ENCODE data around the gene TFPI.

TFPI gene

DNA sequence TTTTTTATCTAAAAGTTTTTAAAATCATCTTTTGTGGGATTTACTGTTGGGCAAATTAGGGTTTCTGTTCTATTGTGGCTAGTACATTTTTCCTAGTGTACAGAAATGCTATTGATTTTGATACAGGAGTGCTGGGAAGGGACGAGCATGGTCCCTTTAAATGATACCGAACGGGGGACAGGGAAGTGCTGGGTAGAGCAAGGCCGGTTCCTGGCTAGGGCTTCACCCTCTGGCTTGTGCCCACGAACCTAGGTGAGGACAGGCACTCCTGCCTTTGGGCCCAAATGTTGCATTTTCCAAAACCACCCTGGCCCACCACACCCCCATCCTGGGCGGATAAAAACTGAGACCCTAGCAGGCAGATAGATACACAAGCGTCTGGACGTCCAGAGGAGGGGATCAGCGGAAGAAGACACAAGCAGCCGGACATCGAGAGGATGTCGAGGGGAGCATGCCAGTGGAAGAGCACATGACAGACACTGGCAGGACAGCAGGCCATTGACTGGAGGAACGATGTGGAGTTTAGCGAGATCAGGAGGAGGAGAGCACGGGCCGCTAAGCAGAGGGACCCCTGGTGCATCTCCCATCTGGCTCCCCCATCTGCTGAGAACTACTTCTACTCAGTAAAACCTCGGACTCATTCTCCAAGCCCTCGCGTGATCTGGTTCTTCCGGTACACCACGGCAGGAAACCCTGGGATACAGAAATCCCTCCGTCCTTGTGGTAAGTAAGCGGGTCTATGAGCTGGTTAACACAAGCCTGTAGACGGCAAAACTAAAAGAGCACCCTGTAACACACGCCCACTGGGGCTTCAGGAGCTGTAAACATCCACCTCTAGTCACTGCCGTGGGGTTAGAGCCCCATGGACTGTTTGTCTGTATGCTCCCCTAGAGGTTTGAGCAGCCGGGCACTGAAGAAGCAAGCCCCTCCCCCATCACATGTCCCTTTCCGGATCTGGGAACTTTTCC lies 92.7 kb downstream of the TFPI start:
- DNase-seq, result no peak

DNA sequence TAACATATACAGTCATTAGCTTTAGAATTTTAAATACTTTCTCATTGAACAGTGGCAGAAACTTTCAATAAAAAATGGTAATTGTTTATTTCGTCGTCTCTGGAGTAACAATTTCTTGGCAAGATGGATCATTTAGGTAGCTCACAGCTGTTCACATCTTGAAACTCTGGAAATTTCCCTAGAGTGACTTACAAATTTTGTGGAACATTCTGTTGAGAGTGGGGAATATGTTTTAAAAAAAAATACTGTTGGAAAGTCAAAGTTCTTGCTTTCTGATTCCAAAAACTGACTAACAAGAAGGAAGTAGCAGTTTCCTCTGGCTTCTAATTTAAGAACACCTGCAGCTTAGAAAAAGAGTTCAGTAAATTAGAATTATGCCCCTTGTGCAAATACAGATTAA lies 95.0 kb downstream of the TFPI start:
- no peak for DNase-seq

DNA sequence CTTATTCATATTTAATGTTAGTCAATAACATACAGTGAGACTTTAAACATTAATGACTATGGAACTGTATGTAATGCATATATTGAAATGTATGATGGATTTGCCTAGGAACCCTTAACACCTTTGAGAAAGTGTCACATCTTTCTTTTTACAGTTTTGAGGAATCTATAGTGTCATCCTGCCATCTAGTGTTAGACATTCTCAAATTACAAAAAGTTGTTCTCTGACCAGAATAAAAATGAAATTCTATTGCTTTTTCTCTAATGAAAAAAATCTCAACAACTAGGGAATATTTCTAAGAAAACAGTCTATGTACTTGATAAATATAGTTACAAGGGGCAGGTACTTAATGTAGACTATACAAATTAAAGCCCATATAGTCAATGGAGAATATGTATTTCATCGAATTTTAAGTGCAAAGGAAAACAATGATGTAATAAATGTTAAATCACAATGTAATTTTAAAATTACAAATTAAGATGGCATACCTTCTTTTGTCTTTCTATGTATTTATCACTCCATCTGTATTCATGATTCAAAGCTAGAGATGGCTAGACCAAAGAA lies 101.1 kb downstream of the TFPI start:
- peak; percentile 24 for DNase-seq

DNA sequence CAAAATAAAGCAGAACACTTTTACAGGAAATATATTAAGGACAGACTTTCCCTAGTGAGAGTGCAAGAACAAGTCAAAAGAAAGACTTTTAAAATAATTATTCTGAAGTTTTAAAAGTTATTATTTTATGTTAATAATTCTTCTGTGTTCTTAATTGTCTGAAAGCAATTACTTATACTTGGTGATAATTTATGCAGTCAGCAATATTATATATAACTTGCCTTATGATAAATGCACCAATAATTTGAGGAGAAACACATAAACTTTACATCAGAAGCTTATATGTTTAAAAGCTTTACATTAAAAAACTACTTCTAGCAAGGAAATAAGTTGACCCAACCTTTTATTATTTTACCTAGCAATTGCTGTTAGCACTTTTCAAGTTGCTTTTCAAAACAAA lies 102.7 kb downstream of the TFPI start:
- no peak for DNase-seq

DNA sequence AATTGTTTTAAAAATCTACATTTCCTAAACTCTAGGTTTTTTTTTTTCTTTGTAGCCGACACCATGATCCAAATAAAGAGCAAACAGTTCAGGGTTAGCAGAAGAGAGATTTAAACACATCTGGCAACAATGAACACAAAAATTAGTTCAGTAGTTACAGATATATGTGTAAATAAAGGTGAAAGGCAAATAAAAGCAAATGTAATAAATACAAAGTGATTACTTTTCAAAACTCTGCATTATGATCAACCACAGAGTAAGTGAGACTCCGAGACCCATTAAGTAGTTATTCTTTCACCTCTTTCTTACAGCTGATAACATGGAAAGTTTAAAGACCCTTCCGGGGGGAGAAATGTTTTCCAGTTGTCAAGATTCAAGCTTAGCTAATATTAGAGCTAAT lies 106.9 kb downstream of the TFPI start:
- no peak for DNase-seq

DNA sequence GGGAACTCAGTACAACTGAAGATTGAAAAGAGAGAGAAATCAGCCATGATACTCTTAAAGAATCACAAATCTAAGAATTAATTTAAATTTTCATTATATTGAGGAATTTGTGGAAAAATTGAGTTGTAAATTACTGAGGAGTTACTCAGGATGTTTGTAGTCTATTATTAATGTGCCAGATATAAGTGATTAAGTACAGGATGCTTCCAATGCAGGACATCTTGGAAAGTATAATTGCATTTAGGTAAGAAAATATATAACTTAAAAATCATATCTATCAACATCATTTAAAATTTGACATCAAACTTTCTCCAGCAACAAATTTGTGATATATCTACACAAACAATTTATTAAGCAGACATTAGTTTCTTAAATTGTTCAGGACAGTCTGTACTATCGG lies 107.5 kb downstream of the TFPI start:
- no peak for DNase-seq

DNA sequence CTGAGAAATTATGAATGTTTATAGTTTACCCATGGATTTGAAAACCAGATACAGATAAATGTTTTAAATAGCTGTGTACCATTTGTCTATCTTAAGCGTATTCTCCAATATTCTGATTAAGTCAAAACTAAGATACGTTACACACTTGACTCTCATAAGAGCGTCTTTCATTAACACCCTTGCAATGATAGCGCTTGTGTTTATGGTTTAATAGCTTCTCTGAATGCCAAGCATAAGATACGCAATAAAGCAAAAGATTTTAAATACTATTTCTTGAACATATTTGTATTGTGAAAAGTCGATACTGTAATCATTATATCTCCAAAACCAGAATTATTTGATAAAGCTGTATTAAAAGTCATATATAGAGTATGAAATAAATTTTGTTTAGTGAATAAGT lies 109.2 kb downstream of the TFPI start:
- DNase-seq, result no peak

DNA sequence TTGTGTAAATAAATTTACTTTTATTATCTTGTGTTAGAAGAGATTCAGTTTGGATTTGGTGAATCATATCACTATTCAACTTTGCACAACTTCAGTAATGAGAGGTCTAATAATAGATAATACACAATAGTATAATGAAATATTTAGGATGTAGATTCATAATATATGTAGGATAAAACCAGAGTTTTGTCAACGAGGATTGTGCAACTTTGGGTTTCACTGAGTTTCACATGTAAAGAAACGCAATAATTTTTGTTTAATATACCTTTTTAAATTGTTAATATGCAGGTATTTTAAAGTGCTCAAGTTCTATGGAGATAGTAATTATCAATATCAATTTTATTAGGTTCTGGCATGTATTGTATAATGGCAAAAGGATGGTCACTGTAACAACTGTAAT lies 111.5 kb downstream of the TFPI start:
- no peak for DNase-seq

DNA sequence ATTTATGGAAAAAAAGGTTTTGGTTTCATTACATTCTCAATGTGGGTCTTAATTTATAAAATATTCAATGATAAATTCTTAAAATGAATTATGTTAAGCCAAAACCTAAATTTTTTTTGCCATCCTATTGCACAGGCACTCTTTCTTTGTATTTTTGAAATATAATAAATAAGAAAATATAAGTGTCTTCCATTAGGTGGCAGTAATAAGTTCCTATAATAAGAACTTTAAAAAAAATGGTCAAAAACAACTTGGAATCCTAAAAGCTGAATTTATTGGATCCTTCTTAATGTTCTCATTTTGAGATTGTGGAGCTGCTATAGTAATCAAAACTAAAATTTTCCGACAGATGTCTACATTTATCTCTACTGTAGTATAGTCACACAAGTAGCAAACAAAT lies 111.9 kb downstream of the TFPI start:
- no peak for DNase-seq

DNA sequence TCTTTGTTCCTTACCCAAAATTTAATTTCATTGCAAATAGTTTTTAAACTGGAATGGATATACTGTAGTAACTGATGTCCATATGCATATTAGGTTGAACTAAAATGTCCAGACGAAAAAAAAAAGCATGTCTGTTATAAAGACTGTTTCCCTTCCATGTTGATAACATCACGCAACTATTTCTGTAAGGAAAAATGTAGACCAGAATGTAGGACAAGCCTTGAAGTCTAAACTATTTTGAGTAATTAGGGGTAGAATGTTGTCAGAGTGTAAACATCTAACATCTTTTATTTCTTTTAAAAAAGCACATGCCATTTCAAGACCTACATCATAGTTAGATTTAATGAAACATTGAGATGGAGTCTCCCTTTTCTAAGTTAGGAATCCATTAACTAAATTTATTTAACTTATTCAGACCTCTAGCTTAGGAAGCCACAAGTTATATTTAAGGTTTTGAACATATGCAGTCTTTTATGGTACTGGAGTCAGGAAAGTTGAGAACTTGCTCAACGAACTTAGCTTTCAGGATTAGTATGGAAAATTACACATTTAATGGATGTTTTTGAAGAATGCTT lies 114.0 kb downstream of the TFPI start:
- DNase-seq, result no peak

DNA sequence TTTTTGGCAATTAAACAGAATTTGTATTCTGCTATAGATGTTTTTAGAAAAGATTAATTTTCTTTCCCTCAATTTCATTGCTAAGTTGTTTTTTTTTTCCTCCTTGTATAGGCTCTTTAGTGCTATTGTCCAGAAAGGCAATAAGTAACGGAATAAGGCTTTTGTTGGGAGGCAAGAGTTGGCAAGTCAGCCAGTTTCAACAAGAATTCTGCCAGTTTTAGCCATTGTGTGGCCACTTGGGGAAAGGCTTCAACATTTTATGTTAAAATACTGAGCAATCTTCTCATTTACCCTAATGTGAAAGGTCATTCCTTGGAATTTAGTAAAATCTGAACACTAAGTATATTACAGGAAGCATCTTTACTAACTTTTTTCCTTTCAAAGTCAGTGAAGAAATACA lies 115.8 kb downstream of the TFPI start:
- no peak for DNase-seq

DNA sequence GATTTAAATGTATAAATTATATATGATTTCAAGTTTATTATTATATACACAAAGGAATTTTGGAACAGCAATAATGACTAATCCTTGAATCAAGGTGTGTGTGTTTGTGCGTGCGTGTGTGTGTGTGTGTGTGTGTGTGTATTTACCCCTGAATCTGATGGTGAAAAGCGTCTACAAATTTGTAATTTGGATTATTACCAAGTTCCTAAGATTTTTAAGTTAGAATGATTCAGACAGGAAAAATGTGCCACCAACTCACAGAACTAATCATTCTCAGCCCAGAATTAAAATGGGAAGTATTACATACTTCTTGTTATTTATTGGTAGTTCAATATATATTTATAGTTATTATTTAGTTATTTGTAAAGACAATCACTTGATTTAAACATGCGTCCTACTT lies 118.5 kb downstream of the TFPI start:
- DNase-seq, result no peak

DNA sequence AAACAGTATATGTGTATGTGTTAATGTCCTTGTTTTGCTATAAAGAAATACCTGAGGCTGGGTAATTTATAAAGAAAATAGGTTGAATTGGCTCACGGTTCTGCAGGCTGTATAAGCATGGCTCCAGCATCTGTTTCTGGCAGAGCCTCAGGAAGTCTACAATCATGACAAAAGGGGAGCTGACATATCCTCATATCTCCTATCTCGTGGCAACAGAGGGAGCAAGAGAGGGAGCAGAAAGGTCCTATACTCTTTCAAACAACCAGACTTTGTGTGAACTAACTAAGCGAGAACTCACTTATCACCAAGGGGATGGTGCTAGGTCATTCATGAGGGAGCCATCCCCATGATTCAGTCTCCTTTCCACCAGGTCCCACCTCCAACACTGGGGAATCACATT lies 119.2 kb downstream of the TFPI start:
- DNase-seq, result no peak

DNA sequence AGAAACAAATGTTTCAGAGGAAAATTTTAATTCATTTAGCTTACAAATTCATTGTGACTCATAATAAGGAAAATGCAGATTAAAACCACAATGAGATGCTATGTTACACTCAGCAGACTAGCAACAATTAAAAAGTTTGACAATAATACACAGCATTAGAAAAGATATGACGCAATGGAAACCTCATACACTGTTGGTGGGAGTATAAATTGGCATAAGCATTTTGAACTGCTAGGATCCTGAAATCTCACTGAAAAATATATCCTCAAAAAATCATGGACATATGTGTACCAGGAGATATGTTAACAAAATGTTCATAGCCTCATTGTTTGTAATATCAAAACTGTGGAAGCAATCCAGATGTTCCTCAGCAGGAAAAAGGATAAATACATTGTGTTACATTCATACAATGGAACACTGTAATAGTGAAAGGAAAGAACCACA lies 119.9 kb downstream of the TFPI start:
- DNase-seq, result no peak

DNA sequence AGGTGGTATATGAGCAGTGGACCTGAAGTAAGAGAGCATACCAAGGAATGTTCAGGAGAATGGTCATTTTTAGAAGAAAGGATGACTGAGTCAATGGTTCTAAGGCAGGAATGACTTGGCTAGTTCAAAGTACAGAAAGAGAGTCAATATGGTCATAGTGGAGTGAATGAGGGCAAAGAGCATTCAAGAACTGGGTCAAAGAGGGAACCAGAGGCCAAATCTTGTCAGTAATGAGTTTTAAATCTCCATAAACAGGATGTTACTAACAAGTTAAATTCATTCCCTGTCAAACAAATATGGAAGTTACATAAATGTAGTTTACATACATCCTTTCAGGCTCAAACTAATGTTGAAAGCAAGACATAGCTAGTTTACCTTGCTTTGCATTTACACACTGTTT lies 122.3 kb downstream of the TFPI start:
- no peak for DNase-seq

DNA sequence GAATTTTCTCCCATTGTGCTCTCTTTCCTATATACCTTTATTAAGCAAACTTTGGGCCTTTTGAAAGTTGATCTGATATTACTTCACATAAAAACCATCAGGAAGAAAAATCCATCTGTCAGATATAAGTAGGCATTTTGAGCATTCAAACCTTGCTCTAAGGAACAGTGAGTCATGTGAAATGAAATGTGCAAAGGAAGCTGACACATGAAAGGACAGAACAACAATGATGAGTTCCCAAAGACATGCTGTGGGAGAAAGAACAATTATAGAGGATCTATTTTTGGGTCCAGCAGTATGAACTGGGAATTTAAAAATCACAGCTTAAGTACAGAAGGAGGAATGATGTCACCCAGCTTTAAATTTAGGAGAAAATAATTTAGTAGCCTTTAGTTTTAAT lies 124.2 kb downstream of the TFPI start:
- no peak for DNase-seq

DNA sequence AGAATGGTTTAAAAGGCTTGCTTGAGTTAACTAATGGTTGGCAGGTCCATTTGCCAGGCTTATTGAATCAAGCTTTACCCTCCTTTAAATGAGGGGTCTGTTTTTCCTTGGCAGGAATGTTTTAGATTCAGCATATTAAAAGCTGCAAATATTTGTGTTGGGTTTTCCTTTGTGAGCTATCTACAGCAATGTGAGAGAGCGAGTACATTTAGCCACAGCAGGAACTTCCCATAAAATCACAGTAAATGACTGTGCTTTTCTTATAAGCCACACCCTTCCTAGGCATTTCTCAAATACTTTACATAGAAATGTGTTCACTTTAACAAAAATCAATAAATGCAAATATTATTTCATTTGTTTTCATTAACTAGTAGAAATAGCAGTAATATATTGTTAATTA lies 130.1 kb downstream of the TFPI start:
- no peak for DNase-seq

DNA sequence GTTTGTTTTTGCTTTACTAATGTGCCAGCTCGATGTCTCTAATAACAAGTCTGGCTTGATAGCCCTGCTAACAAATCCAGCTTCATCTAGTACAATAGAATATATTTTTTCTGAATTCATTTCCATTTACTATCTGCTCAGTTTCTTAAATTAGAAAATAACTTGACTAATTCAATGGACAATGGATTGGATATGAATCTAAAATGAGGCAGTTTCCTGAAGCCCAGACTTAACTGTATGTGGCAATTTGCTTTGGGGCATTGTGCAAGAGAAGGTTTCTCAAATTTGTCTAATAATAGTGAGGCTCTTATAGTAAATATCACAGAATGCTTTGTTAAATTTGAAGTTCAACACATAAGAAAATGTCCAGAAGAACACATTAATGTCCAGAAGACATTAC lies 132.0 kb downstream of the TFPI start:
- no peak for DNase-seq

DNA sequence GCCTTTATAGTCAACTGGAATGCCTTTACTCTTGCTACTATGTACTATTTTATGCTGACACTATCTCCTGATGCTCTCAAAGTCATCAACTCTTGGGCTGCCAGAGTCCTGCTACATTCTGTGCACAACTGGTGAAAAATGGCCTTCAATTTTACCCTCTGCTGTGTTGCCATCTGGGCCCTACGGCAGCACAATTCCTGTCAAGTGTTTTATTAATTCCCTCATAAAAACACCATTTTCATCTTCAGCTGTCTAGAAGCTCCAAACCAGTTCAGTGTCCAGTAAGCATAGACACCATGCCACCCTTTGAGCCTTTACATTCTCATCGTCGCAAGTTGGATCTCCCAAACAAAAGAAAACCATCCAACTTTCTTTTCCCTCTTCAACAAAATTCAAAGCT lies 132.7 kb downstream of the TFPI start:
- DNase-seq, result no peak

DNA sequence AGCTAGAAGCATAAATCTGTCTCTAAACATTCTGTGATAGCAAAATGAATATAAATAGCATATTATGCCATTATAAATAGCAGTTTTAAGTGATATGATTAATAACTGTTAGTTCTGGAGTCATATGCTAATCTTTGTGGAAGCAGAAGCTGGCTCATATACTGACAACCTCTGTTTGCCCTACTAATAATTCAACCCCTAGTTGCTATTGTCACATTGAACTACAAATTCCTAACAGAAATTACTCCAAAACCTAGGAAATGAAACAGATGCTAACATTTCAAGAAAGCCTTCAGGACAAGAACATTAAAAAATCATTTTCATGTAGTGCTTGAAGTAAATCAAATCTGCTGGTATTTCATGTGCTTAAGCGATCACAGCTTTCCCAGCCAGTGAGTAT lies 134.4 kb downstream of the TFPI start:
- no peak for DNase-seq

DNA sequence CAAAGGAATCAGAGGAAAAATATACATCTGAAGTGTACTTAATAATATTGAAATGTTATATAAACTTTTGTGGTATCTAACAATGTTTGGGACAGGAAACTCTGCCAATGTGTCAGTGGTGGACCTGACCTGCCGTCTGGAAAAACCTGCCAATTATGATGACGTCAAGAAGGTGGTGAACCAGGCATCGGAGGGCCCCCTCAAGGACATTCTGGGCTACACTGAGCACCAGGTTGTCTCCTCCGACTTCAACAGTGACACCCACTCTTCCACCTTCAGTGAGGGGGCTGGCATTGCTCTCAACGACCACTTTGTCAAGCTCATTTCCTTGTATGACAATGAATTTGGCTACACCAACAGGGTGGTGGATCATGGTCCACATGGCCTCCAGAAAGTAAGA lies 138.8 kb downstream of the TFPI start:
- no peak for DNase-seq

Data from NCI-H1092 treated with DMSO at 0.1 percent for 48 hours (cell line).